Progenitor cell of endocrine pancreas (in vitro differentiated cells): Measurements from ENCODE around the gene PDK1. TPM values are rescaled to one million over a fixed set of nuclear protein-coding genes. Genes with fewer than 3 reads are reported as not detected.

Source experiments
- DNase-seq: peaks from one replicate; pipeline ENCODE4 v3.0.0; 2021; ENCODE audit warnings: low spot score; ENCODE audit not compliant: unreplicated experiment
- H3K27ac Mint-ChIP-seq: 2 replicates; pipeline ENCODE4 v1.8.0; 2021; ENCODE audit warnings: mild to moderate bottlenecking, moderate library complexity, mixed read lengths
- H3K27me3 Mint-ChIP-seq: 2 replicates; pipeline ENCODE4 v1.8.0; 2021; ENCODE audit warnings: mixed read lengths
- H3K36me3 Mint-ChIP-seq: 2 replicates; pipeline ENCODE4 v1.8.0; 2022; ENCODE audit warnings: mixed read lengths; ENCODE audit not compliant: insufficient read depth
- H3K4me1 Mint-ChIP-seq: 2 replicates; pipeline ENCODE4 v1.8.0; 2021; ENCODE audit warnings: low read depth, mixed read lengths
- H3K4me3 Mint-ChIP-seq: 2 replicates; pipeline ENCODE4 v1.8.0; 2021; ENCODE audit warnings: low read depth, mild to moderate bottlenecking, moderate library complexity, mixed read lengths
- H3K9me3 Mint-ChIP-seq: 2 replicates; pipeline ENCODE4 v1.8.0; 2021; ENCODE audit warnings: low read depth, mixed read lengths
- total RNA-seq: library from RNA; stranded (reverse); gene quantifications from 2 replicates; pipeline ENCODE4 v1.2.1, GENCODE V29; 2021
- TF ChIP-seq, protein P1 (sequence below): fragments of 200-600 bp; sonication (generic); IDR thresholded peaks from one replicate; pipeline ENCODE4 v1.5.0; 2021; ENCODE audit warnings: antibody characterized with exemption, mild to moderate bottlenecking; ENCODE audit not compliant: unreplicated experiment

Gene PDK1
- total RNA-seq, 1 donor from 2014 or later: 20.2 TPM

DNA sequence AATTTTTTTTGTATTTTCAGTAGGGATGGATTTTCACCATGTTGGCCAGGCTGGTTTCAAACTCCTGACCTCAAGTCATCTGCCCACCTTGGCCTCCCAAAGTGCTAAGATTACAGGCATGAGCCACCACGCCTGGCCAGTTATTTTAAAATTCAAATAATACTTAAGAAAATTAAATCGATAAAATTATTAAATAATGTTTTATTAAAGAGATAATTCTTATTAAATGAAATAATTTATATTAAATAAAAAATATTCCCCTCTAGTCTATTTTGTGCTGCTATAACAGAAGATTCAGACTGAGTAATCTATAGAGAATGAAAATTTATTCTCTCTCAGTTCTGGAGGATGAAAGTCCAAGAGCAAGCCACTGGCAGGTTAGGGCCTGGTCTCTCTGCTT, 61.2 kb downstream of the PDK1 start:
- DNase-seq: no peak
- peaks cover 5% of the 10 kb centered on the region for H3K9me3 Mint-ChIP-seq
- H3K27me3 Mint-ChIP-seq: no peaks in the 10 kb centered on the region
- H3K27ac Mint-ChIP-seq: no peak overlapping the region
- H3K4me3 Mint-ChIP-seq: no peak overlapping the region
- TF ChIP-seq, protein P1, sequence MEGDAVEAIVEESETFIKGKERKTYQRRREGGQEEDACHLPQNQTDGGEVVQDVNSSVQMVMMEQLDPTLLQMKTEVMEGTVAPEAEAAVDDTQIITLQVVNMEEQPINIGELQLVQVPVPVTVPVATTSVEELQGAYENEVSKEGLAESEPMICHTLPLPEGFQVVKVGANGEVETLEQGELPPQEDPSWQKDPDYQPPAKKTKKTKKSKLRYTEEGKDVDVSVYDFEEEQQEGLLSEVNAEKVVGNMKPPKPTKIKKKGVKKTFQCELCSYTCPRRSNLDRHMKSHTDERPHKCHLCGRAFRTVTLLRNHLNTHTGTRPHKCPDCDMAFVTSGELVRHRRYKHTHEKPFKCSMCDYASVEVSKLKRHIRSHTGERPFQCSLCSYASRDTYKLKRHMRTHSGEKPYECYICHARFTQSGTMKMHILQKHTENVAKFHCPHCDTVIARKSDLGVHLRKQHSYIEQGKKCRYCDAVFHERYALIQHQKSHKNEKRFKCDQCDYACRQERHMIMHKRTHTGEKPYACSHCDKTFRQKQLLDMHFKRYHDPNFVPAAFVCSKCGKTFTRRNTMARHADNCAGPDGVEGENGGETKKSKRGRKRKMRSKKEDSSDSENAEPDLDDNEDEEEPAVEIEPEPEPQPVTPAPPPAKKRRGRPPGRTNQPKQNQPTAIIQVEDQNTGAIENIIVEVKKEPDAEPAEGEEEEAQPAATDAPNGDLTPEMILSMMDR: no peak
- H3K36me3 Mint-ChIP-seq: peaks cover 1% of the 10 kb centered on the region
- peaks cover 3% of the 10 kb centered on the region for H3K4me1 Mint-ChIP-seq

DNA sequence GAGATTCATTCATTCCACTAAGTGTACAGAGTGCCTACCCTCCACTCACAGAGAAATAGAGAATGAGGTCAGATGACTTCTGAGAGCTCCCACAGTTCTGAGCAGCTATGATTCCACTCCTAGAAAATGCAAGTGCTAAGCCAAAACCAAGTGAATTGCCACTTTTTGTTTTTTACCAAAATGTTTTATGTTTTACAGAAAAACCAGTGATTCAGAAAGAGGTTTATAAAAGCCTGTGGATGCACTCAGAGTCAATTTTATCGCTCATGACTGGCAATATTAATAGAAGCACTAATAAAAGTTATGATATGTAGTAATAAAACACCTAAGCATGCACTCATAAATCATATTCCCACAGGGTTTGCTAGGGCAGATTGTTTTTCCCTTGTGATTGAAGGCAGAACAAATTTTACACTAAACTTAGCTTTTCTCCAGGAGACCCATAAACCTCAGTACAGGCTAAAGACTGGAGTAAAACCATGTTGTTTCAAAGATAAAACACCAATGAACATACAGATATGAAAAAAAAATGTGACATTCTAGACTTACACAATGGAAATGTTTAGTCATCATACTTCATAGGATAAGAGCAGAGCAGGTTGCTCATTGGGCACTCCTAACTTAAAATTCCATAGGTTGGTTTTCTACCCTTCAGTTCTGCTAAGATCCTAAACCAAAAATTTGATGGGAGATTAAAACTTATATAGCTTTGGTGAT, 67.5 kb downstream of the PDK1 start:
- Mint-ChIP-seq H3K9me3 (peaks cover 20% of the 10 kb centered on the region), H3K27me3 (no peaks in the 10 kb centered on the region), H3K27ac (no peak overlapping the region), H3K36me3 (peaks cover 11% of the 10 kb centered on the region), H3K4me3 (no peak overlapping the region), H3K4me1 (no peaks in the 10 kb centered on the region)
- no peak for DNase-seq
- TF ChIP-seq, protein P1: no peak

DNA sequence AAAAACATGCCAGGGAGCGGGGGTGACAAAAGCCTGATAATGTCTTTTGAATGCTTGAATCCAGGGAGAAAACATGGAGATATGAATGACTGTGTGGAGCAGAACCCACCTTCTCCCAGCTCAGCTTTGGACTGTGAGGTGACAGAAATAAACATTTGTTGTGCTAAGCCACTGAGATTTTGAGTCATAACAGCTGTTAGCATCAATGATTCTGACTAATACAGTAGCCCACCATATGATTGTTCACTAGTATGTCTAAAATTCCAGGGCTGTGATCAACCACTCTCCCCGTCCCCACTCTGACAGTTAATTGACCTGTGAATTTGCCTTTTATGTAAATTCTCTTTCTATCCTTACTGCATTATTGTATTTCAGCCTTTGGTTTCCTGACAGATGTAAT, 69.1 kb downstream of the PDK1 start:
- no peaks in the 10 kb centered on the region for H3K27me3 Mint-ChIP-seq
- no peaks in the 10 kb centered on the region for H3K4me1 Mint-ChIP-seq
- H3K9me3 Mint-ChIP-seq: peaks cover 20% of the 10 kb centered on the region
- no peak for DNase-seq
- no peak overlapping the region for H3K4me3 Mint-ChIP-seq
- H3K27ac Mint-ChIP-seq: no peak overlapping the region
- TF ChIP-seq, protein P1: no peak
- H3K36me3 Mint-ChIP-seq: peaks cover 14% of the 10 kb centered on the region

GRCh38 chr2:172627181-172627580, 71.3 kb downstream of the PDK1 start:
- H3K4me3 Mint-ChIP-seq: no peak overlapping the region
- DNase-seq: no peak
- H3K9me3 Mint-ChIP-seq: peaks cover 15% of the 10 kb centered on the region
- TF ChIP-seq, protein P1: no peak
- H3K27me3 Mint-ChIP-seq: no peaks in the 10 kb centered on the region
- H3K4me1 Mint-ChIP-seq: no peaks in the 10 kb centered on the region
- peaks cover 13% of the 10 kb centered on the region for H3K36me3 Mint-ChIP-seq
- no peak overlapping the region for H3K27ac Mint-ChIP-seq

DNA sequence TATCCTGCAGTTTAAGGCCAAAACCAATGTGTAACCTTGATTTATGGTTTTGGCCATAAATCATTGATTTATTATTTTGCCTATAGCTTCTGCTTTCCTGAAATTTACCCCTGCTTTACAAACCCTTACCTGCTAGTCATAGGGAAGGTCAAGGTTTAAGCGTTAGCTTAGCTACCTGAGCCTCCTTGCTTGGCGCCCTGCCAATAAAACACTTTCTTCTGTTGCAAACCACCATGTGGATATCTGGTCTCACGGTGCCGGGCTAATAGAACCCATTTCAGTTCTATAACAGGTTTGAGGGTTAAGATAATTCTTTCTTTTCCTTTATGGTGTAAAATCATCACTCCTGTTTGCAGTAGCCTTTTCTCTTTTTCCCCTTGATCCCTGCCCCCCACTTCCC, 72.2 kb downstream of the PDK1 start:
- no peak overlapping the region for H3K27ac Mint-ChIP-seq
- H3K27me3 Mint-ChIP-seq: no peaks in the 10 kb centered on the region
- H3K9me3 Mint-ChIP-seq: peaks cover 15% of the 10 kb centered on the region
- no peaks in the 10 kb centered on the region for H3K4me1 Mint-ChIP-seq
- H3K4me3 Mint-ChIP-seq: no peak overlapping the region
- TF ChIP-seq, protein P1: no peak
- no peak for DNase-seq
- peaks cover 13% of the 10 kb centered on the region for H3K36me3 Mint-ChIP-seq
